HG02973 (cell line): ENCODE results near the gene CCDC92.
"Not testable (repeated sequence)": the region's sequence is repeated elsewhere in the genome, so short reads cannot be mapped to it uniquely, and the experiment has no call there.

ENCODE experiments used
- ATAC-seq: cut with Tn5 transposase; IDR thresholded peaks from one replicate; pipeline ENCODE4 v1.9.1; 2021; ENCODE audit warnings: moderate library complexity; ENCODE audit not compliant: unreplicated experiment

The CCDC92 gene

DNA sequence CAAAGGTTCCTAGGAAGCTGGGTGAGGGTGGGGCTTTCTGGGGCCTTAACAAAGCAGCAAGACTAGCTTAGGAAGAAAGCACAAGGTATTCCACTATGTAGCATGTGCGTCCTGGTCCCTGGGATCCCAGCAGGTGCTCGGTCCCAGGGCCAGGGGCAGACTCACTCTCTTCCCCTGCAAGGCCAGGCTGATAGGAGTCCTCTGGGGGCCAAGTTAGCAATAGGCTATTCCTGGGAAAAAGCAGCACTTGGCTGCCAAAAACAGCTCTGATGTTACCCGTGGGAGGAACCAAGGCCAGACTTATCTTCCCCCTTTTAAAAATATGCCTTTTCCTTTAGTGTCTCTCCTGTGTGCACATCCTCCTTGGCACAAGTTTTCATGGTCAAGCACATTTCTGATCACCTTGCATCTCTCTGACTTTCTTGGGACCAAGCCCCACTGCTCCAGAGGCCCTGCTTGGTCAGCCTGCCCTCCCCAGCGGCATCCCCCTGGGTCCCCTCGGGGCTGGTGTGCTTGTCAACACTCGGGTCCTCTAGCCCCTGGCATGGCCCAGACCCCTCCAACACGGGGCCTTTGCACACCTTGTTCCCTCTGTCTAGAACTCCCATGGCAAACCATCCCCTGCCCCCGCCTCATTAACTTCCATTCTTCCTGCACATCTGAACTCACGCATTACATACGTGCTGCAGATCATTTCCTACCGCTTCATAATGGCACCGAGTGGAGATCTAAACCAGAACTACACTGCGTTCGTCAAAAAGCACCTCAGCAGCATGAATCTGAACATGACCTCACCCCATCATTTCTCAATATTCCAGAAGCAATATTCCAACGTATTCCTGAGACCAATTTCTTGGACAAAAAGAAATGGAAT, 21.9 kb downstream of the CCDC92 start:
- no peak for ATAC-seq

DNA sequence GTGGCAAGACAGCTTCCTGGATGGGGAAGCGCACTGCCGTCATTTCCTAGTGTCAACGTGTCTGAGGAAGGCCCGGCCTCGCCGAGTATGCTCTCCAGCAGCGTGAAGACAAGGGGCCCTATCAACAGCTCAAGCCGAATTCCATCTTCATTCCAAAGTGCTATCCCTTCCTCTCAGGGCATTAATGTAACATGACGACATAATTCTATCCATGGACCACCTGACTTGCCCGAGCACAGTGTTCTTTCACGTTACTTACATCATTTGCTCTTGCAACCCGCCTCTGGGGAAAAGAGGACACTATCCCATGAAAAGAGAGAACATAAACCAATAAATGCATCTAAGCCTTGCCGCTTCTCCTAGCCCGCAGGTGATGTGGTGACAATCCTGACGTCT, 22.9 kb downstream of the CCDC92 start:
- no peak for ATAC-seq

DNA sequence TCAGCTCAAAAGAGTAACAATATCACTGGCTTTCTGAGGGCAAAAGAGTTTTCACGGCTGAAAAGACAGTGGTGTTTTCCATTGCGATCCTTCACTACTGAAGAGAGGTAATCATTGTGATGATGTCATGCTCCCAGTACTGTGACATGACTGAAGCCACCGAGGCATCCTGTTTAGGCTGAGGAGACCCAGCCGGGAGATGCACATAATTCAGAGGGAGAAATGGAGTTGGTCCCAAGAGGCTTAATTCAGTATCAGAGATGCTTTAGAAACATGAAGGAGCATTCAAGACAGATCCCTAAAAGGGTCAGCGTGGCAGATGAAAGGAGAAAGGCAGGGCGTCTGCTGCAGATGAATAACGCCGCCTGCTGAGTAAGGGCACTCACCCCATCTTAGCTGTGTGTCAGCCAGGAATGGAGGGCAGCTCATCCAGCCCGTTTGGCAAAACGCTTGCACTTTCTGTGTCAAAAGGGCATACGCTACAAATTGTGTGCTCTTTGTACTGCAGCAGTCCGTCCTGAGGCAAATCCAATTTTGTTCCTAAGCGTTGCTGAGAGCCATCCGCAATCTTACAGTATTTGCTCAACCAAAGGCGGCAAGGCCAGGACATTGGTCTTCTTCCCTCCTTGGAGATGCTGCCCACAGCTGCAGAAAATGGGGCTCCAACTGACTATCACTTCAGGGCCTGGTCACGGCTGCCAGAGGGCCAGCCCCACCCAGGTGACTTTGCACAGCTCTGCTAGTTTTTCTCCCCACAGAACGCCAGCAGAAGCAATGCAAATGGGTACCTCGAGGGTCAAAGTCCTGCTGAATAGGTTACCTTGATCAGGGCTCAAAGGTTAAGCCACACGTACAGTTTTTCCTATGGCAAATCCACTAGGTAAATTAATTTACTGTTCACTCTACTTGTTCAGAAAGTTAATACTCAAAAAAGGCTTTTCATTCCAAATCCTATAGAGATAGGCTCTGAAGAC, 23.5 kb downstream of the CCDC92 start:
- no peak for ATAC-seq

DNA sequence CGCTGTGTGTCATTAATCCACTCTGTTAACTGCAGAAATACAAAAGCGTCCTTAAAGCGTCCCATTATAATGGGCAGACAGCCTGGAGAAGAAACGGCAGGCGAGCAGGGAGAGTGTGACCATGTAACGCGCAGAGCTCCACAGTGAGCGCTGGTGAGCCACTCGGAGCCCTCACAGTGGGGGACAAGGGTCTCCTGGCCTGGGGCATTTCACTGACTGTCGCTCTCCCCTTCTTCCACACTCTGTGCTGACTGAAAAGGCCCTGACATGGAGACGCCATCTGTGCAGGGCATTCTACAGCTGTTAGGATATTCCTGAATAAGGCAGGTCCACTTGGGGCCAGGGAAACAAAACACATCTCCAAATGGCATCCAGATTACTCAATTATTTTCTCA, 24.2 kb downstream of the CCDC92 start:
- no peak for ATAC-seq

DNA sequence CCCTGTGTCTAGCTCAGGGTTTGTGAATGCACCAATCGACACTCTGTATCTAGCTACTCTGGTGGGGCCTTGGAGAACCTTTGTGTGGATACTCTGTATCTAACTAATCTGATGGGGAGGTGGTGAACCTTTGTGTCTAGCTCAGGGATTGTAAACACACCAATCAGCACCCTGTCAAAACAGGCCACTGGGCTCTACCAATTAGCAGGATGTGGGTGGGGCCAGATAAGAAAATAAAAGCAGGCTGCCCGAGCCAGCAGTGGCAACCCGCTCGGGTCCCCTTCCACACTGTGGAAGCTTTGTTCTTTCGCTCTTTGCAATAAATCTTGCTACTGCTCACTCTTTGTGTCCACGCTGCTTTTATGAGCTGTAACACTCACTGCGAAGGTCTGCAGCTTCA, 25.1 kb downstream of the CCDC92 start:
- not testable (repeated sequence) for ATAC-seq

DNA sequence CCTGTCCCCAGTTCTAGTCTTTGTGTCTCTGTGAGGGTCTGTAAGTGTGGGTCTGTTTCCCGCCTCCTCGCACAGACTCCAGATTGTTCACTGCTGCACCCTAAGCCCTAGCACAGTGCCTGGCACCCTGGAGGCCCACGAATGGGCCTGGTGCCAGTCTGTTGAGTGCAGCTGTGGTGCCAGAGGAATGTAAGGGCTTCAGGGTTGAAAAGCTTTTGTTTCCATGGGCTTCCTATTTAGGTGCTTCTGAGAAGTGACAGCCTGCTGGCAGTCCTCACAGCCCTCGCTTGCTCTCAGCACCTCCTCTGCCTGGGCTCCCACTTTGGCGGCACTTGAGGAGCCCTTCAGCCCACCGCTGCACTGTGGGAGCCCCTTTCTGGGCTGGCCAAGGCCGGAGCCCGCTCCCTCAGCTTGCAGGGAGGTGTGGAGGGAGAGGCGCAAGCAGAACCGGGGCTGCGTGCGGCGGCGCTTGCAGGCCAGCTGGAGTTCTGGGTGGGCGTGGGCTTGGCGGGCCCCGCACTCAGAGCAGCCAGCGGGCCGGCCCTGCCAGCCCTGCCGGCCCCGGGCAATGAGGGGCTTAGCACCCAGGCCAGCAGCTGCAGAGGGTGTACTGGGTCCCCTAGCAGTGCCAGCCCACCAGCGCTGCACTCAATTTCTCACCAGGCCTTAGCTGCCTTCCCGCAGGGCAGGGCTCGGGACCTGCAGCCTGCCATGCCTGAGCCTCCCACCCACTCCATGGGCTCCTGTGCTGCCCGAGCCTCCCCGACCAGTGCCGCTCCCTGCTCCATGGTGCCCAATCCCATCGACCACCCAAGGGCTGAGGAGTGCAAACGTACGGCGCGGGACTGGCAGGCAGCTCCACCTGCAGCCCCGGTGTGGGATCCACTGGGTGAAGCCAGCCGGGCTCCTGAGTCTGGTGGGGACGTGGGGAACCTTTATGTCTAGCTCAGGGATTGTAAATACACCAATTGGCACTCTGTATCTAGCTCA, 25.8 kb downstream of the CCDC92 start:
- ATAC-seq = not testable (repeated sequence)

DNA sequence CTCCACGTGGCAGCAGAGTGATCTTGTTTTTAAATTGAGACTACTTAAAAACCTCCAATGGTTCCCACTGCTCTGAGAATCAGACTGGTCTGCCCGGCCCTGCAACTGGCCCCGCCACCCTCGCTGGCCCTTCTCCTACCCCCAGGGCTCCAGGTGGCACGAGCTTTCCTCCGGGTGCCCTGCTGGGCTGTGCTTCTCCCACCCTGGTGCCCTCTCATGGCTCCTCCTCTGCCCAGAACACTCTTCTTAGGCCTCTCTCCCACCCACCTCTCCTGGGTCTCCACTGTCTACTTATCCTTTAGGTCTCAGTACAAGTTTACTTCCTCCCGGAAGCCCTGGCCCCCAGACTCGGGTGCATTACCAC, 26.5 kb downstream of the CCDC92 start:
- ATAC-seq = no peak

DNA sequence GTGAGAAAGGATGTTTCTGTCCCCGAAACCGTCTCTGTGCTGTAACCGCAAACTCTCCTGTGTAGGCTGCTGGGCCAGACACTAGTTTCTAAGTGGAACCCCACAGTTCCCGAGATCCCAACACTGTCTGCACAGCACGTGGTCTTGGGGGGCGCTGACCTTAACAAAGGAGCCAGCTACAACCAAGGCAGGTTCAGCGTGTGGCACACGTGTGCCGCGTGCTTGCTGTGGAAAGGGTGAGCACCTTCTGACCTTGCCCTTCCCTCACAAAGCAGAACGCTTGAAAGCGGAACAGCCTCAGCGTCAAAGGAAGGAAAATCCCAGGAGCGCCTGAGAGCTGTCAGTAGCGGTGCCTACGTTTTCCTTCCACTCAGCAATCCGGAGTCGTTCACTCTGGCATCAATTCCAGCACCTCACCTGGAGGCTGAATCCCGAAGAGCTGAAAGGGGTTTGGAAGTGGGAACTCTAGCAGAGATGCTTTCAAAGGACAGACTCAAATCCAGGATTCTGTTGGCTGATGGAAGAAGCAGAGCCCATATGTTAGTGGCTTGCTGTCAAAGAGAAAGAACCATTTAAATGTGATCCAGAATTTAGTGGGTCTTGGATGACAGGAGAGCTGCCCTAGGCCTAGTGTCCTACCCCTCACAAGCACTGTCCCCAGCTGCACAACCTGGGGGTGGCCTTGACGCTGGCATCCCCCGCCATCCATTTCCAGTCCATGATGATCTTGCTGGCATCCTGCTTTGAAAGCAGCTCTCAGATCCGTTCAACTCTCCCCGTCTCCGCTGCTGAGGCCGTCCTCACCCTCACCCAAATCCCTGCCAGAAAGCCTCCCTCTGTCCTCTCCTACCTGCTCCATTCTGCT, 27.1 kb downstream of the CCDC92 start:
- no peak for ATAC-seq

DNA sequence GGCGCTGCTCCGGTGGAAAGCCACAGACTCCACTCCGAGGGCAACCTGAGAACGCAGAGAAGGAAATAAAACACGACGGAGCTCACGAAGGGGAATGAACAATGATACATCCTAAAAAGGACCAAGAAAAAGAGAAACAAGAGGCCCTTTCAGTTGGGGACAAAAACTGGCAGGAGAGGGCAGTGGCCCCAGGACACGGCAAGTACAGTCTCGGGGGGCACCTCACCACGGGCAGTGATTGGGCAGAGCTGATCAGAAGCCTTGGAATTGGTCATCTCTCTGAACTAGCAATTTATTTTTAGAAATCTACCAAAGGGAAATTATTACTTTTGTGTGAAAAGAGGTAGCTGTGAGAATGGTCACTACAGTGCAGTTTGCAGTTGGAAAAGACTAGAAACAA, 27.9 kb downstream of the CCDC92 start:
- no peak for ATAC-seq

DNA sequence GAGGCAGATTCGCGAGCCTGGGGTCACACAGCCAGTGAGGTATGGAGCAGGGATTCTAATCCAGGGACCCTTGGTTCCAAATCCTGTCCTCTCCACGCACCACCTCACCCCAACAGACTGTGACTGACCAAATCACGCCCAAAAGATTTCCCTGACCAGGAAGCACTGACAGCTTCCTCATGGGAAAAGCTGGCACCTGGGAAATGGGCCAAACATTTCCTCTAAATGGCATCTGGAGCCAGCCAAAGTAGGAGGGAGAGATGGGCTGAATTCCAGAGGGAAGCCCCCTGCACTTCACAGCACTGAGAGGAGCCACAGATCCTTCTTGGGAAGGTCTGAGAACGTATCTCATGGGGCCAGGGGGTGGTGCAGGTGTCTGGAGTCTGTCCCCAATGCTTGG, 28.8 kb downstream of the CCDC92 start:
- no peak for ATAC-seq

DNA sequence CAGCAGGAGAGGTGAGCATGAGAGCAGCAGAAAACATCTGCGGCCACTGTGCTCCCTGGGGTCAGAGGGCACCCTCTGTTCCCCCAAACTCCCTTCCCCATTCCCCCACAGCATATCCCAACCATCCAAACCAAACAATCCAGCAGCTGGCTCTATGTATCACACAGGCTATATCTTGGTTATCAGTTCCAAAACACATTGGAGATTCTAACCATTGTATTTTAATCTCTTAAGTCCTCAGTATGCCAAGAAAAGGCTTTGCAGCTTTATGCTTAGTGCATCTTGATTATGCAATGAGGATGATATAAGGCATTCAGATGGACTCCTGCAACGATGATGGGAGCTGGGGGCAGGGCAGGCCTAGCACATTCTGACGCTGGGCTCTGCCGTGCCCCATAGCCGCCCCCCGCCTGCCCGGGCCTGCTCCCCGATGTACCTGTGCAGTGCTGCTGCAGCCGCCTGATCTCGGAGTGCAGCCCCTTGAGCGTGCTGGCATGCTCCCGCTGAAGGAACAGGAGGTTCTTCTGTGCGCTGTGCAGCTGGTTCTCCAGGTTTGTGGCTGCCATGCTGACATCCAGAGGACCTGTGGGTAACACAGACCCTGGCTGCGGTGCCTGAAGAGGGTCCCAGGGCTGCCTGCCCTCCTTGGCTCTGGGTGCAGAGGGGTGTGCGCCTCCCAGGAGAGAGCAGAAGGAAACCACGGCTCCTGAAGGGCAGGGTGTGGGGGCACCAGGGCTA, 29.6 kb downstream of the CCDC92 start:
- no peak for ATAC-seq

DNA sequence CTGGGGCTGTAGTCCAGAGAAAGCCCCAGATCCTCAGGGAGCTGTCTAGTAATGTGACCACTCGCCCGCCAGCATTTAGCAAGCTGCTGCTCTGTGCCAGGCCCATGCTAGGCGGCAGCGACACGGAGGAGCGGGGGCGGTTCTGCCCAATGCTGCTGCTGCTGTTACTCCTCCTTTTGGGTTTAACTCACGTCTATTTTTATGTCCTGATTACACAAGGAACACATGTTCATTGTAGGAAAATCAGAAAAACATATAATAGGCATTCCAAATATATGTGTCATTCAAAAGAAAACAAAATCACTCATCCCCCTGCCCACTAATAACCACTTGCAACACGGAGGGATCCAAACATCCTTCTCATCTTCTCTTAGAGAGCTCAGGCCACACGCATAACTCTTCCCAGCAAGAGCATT, 30.4 kb downstream of the CCDC92 start:
- ATAC-seq = no peak

DNA sequence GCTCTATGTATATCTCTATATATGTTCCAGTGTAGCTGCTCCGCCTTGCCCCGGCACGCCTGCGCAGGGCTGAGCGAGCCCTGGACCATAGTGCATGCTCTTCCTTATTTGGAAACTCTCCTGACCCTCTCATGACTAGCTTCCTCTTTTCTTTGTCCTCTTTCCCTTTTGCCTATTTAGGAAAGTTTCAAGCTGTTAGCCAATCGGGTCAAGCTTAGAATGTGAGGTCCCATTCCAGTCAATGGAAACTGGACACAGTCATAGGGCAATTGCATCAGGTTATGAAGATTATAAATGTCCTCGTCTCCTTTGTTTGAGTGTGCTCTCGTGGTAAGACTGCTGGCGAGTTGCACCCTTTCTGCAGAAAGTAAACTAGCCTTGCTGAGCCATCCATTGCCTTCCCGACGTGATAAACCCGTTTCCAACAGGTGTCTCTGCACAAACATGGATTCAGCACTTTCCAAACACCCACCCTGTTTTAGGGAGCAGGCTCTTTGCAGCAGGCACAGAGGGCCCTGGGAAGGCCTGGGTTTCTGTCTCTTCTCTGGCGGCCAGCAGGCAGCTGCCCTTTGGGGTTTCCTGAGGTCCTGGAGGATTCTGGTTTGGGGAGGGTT, 30.9 kb downstream of the CCDC92 start:
- no peak for ATAC-seq

DNA sequence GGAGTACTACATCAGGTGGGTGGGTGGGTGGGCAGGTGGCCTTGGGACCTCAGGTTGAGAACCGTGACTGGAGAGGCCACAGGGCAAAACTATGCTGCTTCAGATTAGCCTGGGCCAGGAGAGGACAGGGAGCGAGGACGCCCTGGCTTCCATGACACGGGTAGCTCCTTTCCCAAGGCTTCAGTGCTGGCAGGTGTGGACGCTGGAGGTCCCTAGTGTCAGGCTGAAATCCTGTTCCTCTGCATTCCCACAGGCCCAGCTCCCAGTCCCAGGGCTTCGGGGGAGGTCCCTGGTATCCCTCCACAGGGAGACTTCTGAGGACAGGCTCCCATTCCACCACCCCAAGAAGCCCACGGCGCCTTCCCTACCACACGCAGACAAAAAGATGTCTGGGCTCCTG, 31.6 kb downstream of the CCDC92 start:
- no peak for ATAC-seq

DNA sequence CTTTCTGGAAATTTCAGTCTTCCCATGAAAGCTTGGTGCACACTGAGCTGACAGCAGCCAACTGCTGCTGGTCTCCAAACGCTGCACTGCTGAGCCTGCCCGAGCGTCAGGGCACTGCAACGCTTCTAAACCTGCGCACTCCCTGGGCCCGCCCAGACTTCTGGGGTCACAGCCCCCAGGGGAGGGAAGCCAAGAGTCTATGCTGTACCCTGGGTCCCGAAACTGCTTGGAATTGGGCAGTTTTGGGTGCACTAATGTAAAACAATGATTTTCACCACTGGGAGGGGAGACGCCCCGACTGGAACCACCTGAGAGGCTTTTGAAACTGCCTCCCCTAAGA, 32.0 kb downstream of the CCDC92 start:
- ATAC-seq = no peak

DNA sequence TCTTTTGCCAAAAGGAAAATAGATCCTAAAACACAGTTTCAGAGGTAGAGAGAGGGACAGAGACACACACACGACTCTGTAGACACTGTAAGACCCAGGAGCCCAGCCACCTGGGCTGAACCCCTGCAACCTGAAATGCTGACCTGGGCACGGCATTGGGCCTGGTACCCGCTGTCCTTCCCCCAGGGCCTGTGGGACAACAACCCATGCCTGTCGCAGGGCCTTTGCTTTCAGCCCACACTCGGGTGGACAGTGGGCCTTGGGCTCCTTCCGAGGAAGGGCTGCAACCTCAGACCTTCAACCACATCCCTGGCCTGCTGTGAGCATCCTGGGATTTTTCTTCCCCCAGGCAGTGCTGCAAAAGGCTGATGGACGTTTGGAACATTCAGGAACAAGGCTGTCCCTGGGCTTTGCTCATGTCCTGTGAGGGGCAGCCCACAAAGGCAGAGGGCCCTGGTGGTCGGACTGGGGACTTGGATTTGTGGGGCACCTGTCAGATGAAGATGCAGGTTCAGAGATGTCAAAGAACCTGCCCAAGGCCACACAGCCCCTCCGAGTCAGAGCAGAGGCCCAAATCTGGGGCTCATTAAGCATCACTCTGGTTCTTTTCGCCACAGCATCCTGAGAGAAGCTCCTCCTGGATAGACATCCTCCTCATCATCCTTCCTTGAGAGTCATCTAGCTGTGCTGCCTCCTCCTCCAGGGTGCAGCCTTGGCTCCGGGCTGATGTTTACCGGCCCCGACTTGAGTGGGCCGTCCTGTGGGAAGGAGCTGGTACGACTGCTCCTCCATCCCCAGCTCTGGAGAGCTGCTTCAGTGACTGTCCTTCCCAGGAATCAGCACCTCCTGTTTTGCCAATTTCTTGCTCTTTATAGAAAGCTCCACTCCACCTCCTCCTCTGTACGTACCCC, 32.7 kb downstream of the CCDC92 start:
- no peak for ATAC-seq

DNA sequence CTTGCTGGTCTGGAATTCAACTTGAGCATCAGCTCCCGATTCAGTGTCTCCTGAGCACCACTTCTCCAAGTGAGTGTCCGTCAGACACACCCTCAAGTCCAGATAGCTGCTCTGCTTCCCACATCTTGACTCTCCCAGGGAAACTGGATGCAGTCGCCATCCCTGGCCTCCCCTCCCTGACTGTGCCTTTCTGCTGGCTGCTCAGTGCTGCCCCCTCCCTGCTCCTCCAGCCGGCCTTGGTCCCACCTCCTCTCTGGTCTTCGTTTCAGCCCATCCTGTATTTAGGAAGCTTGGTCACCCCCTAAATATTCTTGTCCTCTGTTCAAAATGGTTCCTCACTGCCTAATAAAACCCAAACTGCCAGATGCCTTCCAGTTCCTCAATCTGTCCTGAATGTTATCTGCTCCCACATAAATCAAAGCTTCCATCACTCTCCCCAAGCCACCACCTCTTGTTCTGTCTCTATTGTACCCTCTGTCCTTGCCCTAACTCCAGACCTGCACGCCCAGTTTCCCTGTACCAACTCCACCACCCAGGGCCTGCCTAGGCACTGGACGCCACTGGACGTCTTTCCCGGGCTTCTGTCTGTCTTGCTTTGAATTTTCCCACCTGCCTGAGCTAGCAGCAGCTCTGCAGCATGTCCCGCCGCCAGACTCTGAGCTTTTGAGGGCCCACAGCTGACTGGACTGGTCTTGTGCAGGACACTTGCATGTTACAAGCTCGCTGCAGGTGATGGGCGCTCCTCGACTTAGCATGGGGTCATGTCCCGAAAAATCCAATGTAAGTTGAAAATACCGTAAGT, 33.8 kb downstream of the CCDC92 start:
- no peak for ATAC-seq
